Adrenal gland (tissue), 12 donors: ENCODE measurements around the gene UBE2R2. TPM values are rescaled to one million over a fixed set of nuclear protein-coding genes. Genes with fewer than 3 reads are reported as not detected.
"Not testable (repeated sequence)": the region's sequence is repeated elsewhere in the genome, so short reads cannot be mapped to it uniquely, and the experiment has no call there.

Source experiments
- DNase-seq, 7 donors: peaks; one replicate each; pipeline ENCODE4 v3.0.0-alpha.2; 2019 to 2020
- H3K27ac ChIP-seq, 5 donors: fragments of 200-600 bp; sonication (generic) in 4 of 5; 1 replicate in 3 of 5; 2 replicates in 2 of 5; pipeline versions ENCODE4 v1.5.1 to v1.8.0; 2016 to 2020; ENCODE audit warnings: mild to moderate bottlenecking in 1 of 5
- H3K27me3 ChIP-seq: fragments of 200-600 bp; 2 replicates; pipeline ENCODE4 v1.8.0; 2021
- H3K36me3 ChIP-seq, 2 donors: fragments of 200-600 bp; replicated peaks in 1 of 2; 1 replicate in 1 of 2; 2 replicates in 1 of 2; pipeline versions ENCODE4 v1.5.1 to v1.8.0; 2018 to 2022
- H3K4me1 ChIP-seq, 2 donors: fragments of 200-600 bp; replicated peaks in 1 of 2; 1 replicate in 1 of 2; 2 replicates in 1 of 2; pipeline versions ENCODE4 v1.5.1 to v1.8.0; 2018 to 2021
- H3K4me3 ChIP-seq, 4 donors: fragments of 200-600 bp; sonication (generic) in 3 of 4; one replicate each; pipeline ENCODE4 v1.5.1; 2016 to 2018
- H3K9me3 ChIP-seq, 3 donors: fragments of 200-600 bp; sonication (generic) in 1 of 3; replicated peaks in 1 of 3; 1 replicate in 2 of 3; 2 replicates in 1 of 3; pipeline versions ENCODE4 v1.5.1 to v1.8.0; 2016 to 2021
- CTCF ChIP-seq, 6 experiments: fragments of 450-650 bp in 4 of 6; fragments of 200-600 bp in 2 of 6; sonication (generic) in 1 of 6; IDR thresholded peaks; 1 replicate in 5 of 6; 2 replicates in 1 of 6; pipeline versions ENCODE4 v1.5.1 to v1.8.0; 2016 to 2021; ENCODE audit warnings: antibody characterized with exemption in 6 of 6, mild to moderate bottlenecking in 2 of 6, moderate library complexity in 1 of 6
- POLR2A ChIP-seq, 2 donors: fragments of 450-650 bp; IDR thresholded peaks; one replicate each; pipeline ENCODE4 v1.6.1; 2017; ENCODE audit warnings: antibody characterized with exemption in 2 of 2, mild to moderate bottlenecking in 2 of 2, moderate library complexity in 1 of 2
- whole genome bisulfite sequencing, 4 donors: extraction: QIAGEN DNeasy Blood & Tissue Kit in 2 of 4; methylation state at CpG; one replicate each; pipeline versions ENCODE4 v1.1.5 to v1.1.7; 2013 to 2017; 5-methylcytosine and 5-hydroxymethylcytosine counted together
- intact Hi-C, 2 donors: fragments of 100-400 bp; cut with DNase I; formaldehyde crosslinking; loops; one replicate each; pipeline versions ENCODE4 v1.14.1 to v1.15.0; 2022 to 2023
- polyA plus RNA-seq, 3 donors: library from polyadenylated mRNA; stranded (reverse); fragments of 200-250 nt in 2 of 3; fragments of 350-450 nt in 1 of 3; fragmentation: Illumina TruSeq in 1 of 3; extraction: RNeasy Lipid Tissue Mini Kit (QIAGEN cat#74804) in 1 of 3; gene quantifications; one replicate each; pipeline ENCODE4 v1.2.3, GENCODE V29; 2013 to 2014
- total RNA-seq, 9 donors: library from RNA; depleted of rRNA in 4 of 9; stranded (reverse); fragments of >200 nt in 4 of 9; fragments of 120-200 nt in 1 of 9; fragmentation: NEBNext Ultra II Directional in 1 of 9; extraction: Animal tissue kit (Norgen Biotek cat#: 25700) in 1 of 9; gene quantifications; one replicate each; pipeline versions ENCODE4 v1.1.0 to v1.2.4, GENCODE V29; 2013 to 2023
- donor health status: healthy with polysubstance abuse.
- donor health status: Bipolar disorder and iron deficiency.
- donor health status: DM: yes; HTN: yes; CAD: no.
- donor health status: DM: no; HTN: no; CAD: no.
- donor health status: DM: no; HTN: no; CAD: no.
- donor health status: DM: yes; HTN: yes; CAD: no.

UBE2R2 gene
- total and polyA plus RNA-seq, 12 donors = 12.8 to 46.7 (median 26.9) TPM

DNA sequence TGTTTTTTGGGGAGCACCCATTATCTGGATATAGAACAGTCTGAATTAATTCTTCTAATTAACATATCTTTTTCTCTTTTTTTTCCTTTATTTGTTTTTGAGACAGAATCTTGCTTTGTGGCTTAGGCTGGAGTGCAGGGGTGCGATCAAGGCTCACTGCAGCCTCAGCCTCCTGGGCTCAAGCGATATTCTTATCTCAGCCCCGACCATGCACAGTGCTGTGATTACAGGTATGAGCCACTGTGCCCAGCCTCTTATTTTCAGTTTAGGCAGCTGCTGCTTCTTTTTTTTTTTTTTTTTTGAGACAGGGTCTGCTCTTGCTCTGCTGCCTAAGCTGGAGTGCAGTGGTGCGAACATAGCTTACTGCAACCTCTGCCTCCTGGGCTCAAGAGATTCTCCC, 20.2 kb downstream of the UBE2R2 start:
- Histone ChIP-seq H3K27me3 (no peaks in the 10 kb centered on the region), H3K27ac (peak overlapping the region in 1 of 5 donors; percentile 72), H3K9me3 (no peaks in the 10 kb centered on the region), H3K4me1 (peaks cover 25 to 60% of the 10 kb centered on the region in 2 donors), H3K4me3 (no peak overlapping the region), H3K36me3 (no peaks in the 10 kb centered on the region)
- WGBS, 4 donors = 70 to 89% (median 83%) methylated on average over 4 of the region's 4 CpGs
- TF ChIP-seq CTCF (IDR thresholded peaks at IDR 0.05) = no peak
- no peak for TF ChIP-seq POLR2A (IDR thresholded peaks at IDR 0.05)
- no peak for DNase-seq
- intact Hi-C loops = no loop called here

DNA sequence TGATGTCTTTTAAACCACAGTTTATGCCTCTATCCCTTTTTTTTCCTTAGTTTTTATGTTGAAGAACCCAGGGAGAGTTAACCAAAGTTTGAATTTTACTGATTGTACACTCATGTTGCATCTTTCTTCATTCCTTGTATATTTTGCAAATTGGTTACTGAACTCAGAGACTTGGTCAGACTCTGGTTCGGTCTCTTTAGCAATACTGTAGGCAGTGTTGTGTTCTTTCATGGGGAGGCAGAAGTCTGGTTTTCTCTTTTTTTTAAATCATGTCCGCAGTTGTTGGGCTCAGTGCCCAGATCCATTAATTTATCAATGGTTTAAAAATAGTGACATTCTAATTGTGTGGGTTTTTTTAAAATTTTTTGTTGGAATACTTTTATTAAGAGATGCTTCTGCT, 23.4 kb downstream of the UBE2R2 start:
- H3K4me3 ChIP-seq = no peak overlapping the region
- WGBS, 4 donors = 3 to 13% (median 11%) methylated on average over 2 of the region's 2 CpGs
- intact Hi-C loops = no loop called here
- peaks cover 25 to 66% of the 10 kb centered on the region in 2 donors for H3K4me1 ChIP-seq
- no peaks in the 10 kb centered on the region for H3K27me3 ChIP-seq
- peak in 1 of 7 donors; percentile 31 for DNase-seq
- H3K27ac ChIP-seq = peak overlapping the region in 2 of 5 donors; percentile 3 to 7
- no peaks in the 10 kb centered on the region for H3K36me3 ChIP-seq
- H3K9me3 ChIP-seq = no peaks in the 10 kb centered on the region
- TF ChIP-seq CTCF (IDR thresholded peaks at IDR 0.05) = no peak
- TF ChIP-seq POLR2A (IDR thresholded peaks at IDR 0.05) = no peak

DNA sequence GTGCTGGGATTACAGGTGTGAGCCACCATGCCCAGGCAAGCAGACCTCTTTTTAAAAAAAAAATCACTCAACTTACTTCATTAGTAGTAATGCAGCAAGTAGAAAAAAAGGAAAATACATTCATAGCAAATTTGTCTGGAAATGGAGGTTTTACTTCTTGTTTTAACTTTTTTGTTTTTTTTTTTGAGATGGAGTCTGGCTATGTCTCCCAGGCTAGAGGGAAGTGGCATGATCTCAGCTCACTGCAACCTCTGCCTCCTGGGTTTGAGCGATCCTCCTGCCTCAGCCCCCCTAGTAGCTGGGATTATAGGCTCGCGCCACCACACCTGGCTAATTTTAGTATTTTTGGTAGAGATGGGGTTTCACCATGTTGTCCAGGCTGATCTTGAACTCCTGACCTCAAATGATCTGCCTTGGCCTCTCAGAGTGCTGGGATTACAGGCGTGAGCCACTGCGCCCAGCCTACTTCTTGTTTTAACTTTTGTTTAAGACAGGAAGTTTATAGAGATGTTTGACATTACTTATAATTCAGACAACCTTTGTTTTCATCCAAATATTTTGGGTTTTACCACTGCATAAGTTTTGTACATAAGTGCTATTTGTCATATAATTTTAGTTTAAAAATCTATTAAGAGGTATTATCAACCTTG, 26.5 kb downstream of the UBE2R2 start:
- WGBS, 4 donors = 75 to 89% (median 81%) methylated on average over 5 of the region's 5 CpGs
- H3K9me3 ChIP-seq = no peaks in the 10 kb centered on the region
- H3K36me3 ChIP-seq = no peaks in the 10 kb centered on the region
- intact Hi-C loops = no loop called here
- no peak overlapping the region for H3K4me3 ChIP-seq
- H3K27ac ChIP-seq = peak overlapping the region in 2 of 5 donors; percentile 27 to 32
- peaks cover 27 to 57% of the 10 kb centered on the region in 2 donors for H3K4me1 ChIP-seq
- TF ChIP-seq POLR2A (IDR thresholded peaks at IDR 0.05) = no peak
- TF ChIP-seq CTCF (IDR thresholded peaks at IDR 0.05) = no peak
- DNase-seq = no peak
- no peaks in the 10 kb centered on the region for H3K27me3 ChIP-seq

GRCh38 chr9:33846231-33846630, 29.3 kb downstream of the UBE2R2 start:
- Histone ChIP-seq H3K36me3 (no peaks in the 10 kb centered on the region), H3K4me3 (no peak overlapping the region), H3K4me1 (peaks cover 18 to 47% of the 10 kb centered on the region in 2 donors), H3K27ac (no peak overlapping the region), H3K27me3 (no peaks in the 10 kb centered on the region), H3K9me3 (no peaks in the 10 kb centered on the region)
- no peak for TF ChIP-seq POLR2A (IDR thresholded peaks at IDR 0.05)
- TF ChIP-seq CTCF (IDR thresholded peaks at IDR 0.05) = no peak
- no peak for DNase-seq
- WGBS, 4 donors = 75 to 87% (median 83%) methylated on average over 4 of the region's 4 CpGs
- intact Hi-C loops = no loop called here

DNA sequence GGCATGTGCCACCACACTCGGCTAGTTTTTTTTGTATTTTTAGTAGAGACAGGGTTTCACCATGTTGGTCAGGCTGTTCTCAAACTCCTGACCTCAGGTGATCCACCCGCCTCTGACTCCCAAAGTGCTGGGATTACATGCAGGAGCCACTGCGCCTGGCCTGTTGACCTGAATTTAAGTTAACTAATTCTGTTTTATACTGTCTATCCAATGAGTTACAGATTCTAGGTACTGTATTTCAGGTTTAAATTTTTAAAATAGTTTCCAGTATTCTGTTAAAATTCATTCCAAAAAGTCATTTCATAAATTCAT, 30.9 kb downstream of the UBE2R2 start:
- 88 to 91% (median 90%) methylated on average over 3 of the region's 3 CpGs for WGBS, 4 donors
- H3K36me3 ChIP-seq, H3K27ac ChIP-seq, H3K4me3 ChIP-seq, intact Hi-C loops, H3K9me3 ChIP-seq, DNase-seq, H3K27me3 ChIP-seq: not testable (repeated sequence)
- H3K4me1 ChIP-seq = peaks cover 23 to 48% of the 10 kb centered on the region in 2 donors
